ENCODE results near the gene RAB40C. TPM values are rescaled to one million over a fixed set of nuclear protein-coding genes. Genes with fewer than 3 reads are reported as not detected.
A peak's percentile ranks its signal among the peaks of the same experiment; 100 is the strongest.

Gene RAB40C
- total RNA-seq, 1 experiment from 2014 or later = 30.7 TPM

- Histone ChIP-seq H3K27ac (ENCODE audit: low read length) (no peak overlapping the region; the same call in 1 of the 2 replicates), H3K36me3 (ENCODE audit: control insufficient read depth, insufficient read depth, low read length) (no peaks in the 10 kb centered on the region), H3K4me3 (ENCODE audit: low read depth in 2 of 2, low read length in 2 of 2) (no peak overlapping the region; a peak in 1 of 4 replicates), H3K4me1 (ENCODE audit: control insufficient read depth, insufficient read depth, low read length) (peaks cover 78% of the 10 kb centered on the region), H3K27me3 (ENCODE audit: control insufficient read depth, insufficient read depth, low read length) (no peaks in the 10 kb centered on the region), H3K9me3 (ENCODE audit: control insufficient read depth, insufficient read depth, low read depth, low read length) (no peaks in the 10 kb centered on the region)
- no TSS peak for BruUV-seq (replicated peaks)
- in situ Hi-C loops (cut with HindIII; ENCODE audit: low pct_unique_long_range_greater_than_20kb, low sequenced_read_pairs) (no loop called here), intact Hi-C loops (cut with micrococcal nuclease; ENCODE audit: unreplicated experiment) (no loop called here)
- ATAC-seq (no peak), DNase-seq (ENCODE audit: low read depth, low spot score) (no peak)
- TF ChIP-seq POLR2AphosphoS5 (IDR thresholded peaks at IDR 0.05; ENCODE audit: low read depth, low read length) = no peak
- TF ChIP-seq SIN3A (IDR thresholded peaks at IDR 0.05; ENCODE audit: borderline replicate concordance, insufficient read depth, low read depth, low read length) = no peak
- no peak for TF ChIP-seq REST (IDR thresholded peaks at IDR 0.05; ENCODE audit: insufficient read depth in 1 of 2, low read depth in 2 of 2, low read length in 1 of 2)
- TF ChIP-seq CTCF (IDR thresholded peaks at IDR 0.05) = no peak
- no peak for TF ChIP-seq TCF7L2 (IDR thresholded peaks at IDR 0.05; ENCODE audit: low read depth, low read length)
- ChIA-PET POLR2A (no interaction called here), CTCF (no interaction called here)
These were observed 36.3 kb downstream of the RAB40C start for GRCh38 chr16:625977-626765.

- in situ Hi-C loops (cut with HindIII; ENCODE audit: low pct_unique_long_range_greater_than_20kb, low sequenced_read_pairs) (no loop called here), intact Hi-C loops (cut with micrococcal nuclease; ENCODE audit: unreplicated experiment) (no loop called here)
- no peaks in the 10 kb centered on the region for H3K27me3 ChIP-seq (ENCODE audit: control insufficient read depth, insufficient read depth, low read length)
- ATAC-seq = peak; percentile 84
- TF ChIP-seq POLR2AphosphoS5 (IDR thresholded peaks at IDR 0.05; ENCODE audit: low read depth, low read length) = peak; percentile 57; the same call in 1 of the 2 replicates
- no peak for TF ChIP-seq CTCF (IDR thresholded peaks at IDR 0.05)
- no peak for TF ChIP-seq REST (IDR thresholded peaks at IDR 0.05; ENCODE audit: insufficient read depth in 1 of 2, low read depth in 2 of 2, low read length in 1 of 2)
- no peak for TF ChIP-seq SIN3A (IDR thresholded peaks at IDR 0.05; ENCODE audit: borderline replicate concordance, insufficient read depth, low read depth, low read length)
- BruUV-seq (replicated peaks) = no TSS peak
- peak overlapping the region; percentile 39; the same call in 1 of the 2 replicates for H3K27ac ChIP-seq (ENCODE audit: low read length)
- H3K4me1 ChIP-seq (ENCODE audit: control insufficient read depth, insufficient read depth, low read length) = peaks cover 73% of the 10 kb centered on the region
- peak overlapping the region in 1 of 2 experiments; percentile 6; a peak in 1 of 4 replicates for H3K4me3 ChIP-seq (ENCODE audit: low read depth in 2 of 2, low read length in 2 of 2)
- H3K36me3 ChIP-seq (ENCODE audit: control insufficient read depth, insufficient read depth, low read length) = no peaks in the 10 kb centered on the region
- POLR2A ChIA-PET = no interaction called here
- CTCF ChIA-PET = no interaction called here
- H3K9me3 ChIP-seq (ENCODE audit: control insufficient read depth, insufficient read depth, low read depth, low read length) = no peaks in the 10 kb centered on the region
- peak; percentile 85 for DNase-seq (ENCODE audit: low read depth, low spot score)
These were observed 37.1 kb downstream of the RAB40C start for GRCh38 chr16:626787-627453.
